GM10248 (cell line): ENCODE measurements around the gene GIGYF2.

Experiments used
- CTCF ChIA-PET: fragments of 300-600 bp; sonication (Branson Sonifier 250); formaldehyde crosslinking; extraction: SDS; loops from one replicate; lab custom pipeline; 2021; ENCODE audit warnings: antibody characterized with exemption; lab: Yijun Ruan, JAX
- POLR2A ChIA-PET: fragments of 350-650 bp; sonication (Branson Sonifier 250); formaldehyde crosslinking; extraction: SDS; loops from one replicate; lab custom pipeline; 2020; ENCODE audit warnings: antibody characterized with exemption; lab: Yijun Ruan, JAX
- DNase-seq: peaks from one replicate; pipeline ENCODE4 v3.0.0; 2012; ENCODE audit errors: extremely low spot score
- TF ChIP-seq, protein P1 (sequence below): IDR thresholded peaks from 2 replicates; pipeline ENCODE4 v1.5.1; 2012; ENCODE audit warnings: mild to moderate bottlenecking, low read depth; ENCODE audit errors: extremely low read depth, missing control alignments, control extremely low read depth

The GIGYF2 gene

DNA sequence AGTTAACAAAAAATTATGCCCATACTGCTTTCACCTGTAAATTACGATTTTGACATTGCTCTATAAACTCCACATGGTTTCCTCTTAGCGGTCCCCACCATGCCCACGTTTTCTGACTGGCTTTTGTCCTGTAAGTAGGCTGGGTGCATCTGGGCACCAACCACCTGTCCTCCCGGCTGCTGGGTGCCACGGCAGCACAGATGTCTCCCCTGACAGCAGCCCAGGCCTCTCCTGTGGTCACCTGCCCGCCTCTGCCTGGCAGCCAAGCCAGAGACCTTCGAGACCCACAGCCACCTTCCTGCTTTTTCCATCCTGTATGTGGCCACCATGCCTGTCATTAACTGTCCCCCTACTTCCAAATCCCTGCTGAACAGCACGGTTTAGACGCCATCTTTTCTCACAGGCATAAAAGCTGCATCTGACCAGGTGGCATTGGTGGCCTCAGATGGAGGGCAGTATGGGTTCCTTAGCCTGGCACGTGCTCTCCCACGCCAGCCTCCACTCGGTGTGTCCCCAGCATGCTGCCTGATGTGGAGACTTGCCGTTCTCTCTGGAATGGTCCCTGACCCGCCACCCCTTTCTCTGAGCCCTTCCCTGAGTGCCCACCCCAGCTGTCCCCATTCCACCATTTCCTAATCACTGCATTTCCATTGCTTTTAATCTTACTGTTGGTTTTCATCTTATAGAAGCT is 191.9 kb downstream of the GIGYF2 start:
- DNase-seq = no peak
- ChIA-PET POLR2A (no interaction called here), CTCF (no interaction called here)
- TF ChIP-seq, protein P1, sequence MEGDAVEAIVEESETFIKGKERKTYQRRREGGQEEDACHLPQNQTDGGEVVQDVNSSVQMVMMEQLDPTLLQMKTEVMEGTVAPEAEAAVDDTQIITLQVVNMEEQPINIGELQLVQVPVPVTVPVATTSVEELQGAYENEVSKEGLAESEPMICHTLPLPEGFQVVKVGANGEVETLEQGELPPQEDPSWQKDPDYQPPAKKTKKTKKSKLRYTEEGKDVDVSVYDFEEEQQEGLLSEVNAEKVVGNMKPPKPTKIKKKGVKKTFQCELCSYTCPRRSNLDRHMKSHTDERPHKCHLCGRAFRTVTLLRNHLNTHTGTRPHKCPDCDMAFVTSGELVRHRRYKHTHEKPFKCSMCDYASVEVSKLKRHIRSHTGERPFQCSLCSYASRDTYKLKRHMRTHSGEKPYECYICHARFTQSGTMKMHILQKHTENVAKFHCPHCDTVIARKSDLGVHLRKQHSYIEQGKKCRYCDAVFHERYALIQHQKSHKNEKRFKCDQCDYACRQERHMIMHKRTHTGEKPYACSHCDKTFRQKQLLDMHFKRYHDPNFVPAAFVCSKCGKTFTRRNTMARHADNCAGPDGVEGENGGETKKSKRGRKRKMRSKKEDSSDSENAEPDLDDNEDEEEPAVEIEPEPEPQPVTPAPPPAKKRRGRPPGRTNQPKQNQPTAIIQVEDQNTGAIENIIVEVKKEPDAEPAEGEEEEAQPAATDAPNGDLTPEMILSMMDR = no peak

GRCh38 chr2:232889876-232890401 is 192.8 kb downstream of the GIGYF2 start:
- no peak for DNase-seq
- ChIA-PET POLR2A (no interaction called here), CTCF (interaction anchor here (1.1 kb wide), 1 partner anchor 16 kb away, joined by 3 read pairs; no protein-coding TSS in a partner anchor)
- TF ChIP-seq, protein P1 = no peak

DNA sequence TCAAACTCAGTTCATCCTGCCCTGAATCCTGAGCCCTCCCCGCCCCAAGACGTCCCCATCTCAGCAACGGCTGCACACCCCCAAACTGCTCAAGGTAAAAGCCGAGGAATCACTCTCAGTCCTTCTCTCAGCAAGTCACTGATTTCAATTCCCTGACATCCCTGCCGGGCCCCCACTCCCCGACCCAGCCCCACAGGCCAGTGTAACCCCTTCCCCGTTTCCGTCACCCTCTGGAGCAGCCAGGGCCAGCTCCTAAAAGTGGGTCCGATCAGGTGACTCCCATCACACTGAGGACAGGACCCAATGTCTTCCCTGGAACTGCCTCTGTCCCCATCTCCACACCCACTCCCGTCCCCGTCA is 193.4 kb downstream of the GIGYF2 start:
- POLR2A ChIA-PET = no interaction called here
- CTCF ChIA-PET = interaction anchor here (1.1 to 1.2 kb wide), 2 partner anchors 8 to 16 kb away, joined by 3 read pairs; no protein-coding TSS in a partner anchor
- TF ChIP-seq, protein P1 = no peak
- DNase-seq = no peak

GRCh38 chr2:232890896-232891601 is 193.9 kb downstream of the GIGYF2 start:
- ChIA-PET CTCF (interaction anchor here (1.2 kb wide), 1 partner anchor 9 kb away, joined by 3 read pairs; no protein-coding TSS in a partner anchor), POLR2A (no interaction called here)
- no peak for DNase-seq
- TF ChIP-seq, protein P1 = no peak

GRCh38 chr2:232891621-232892071 is 194.5 kb downstream of the GIGYF2 start:
- ChIA-PET POLR2A (no interaction called here), CTCF (interaction anchor here (1.2 kb wide), 1 partner anchor 9 kb away, joined by 3 read pairs; no protein-coding TSS in a partner anchor)
- DNase-seq = no peak
- TF ChIP-seq, protein P1 = no peak

- no peak for DNase-seq
- ChIA-PET CTCF (no interaction called here), POLR2A (no interaction called here)
- TF ChIP-seq, protein P1 = no peak
Measured at GRCh38 chr2:232892221-232892620, 195.1 kb downstream of the GIGYF2 start.
